WERI-Rb-1 (cell line): ENCODE measurements around the gene ANKRD33B.
"Not testable (repeated sequence)": the region's sequence is repeated elsewhere in the genome, so short reads cannot be mapped to it uniquely, and the experiment has no call there.

ENCODE experiments used
- DNase-seq: peaks from one replicate; pipeline ENCODE4 v3.0.0-alpha.2; 2020
- H3K27ac ChIP-seq: fragments of 250-450 bp; sonication (Bioruptor Pico); 2 replicates; pipeline ENCODE4 v1.5.1; 2020; ENCODE audit warnings: mild to moderate bottlenecking, moderate library complexity
- H3K27me3 ChIP-seq: fragments of 250-450 bp; sonication (Bioruptor Pico); 2 replicates; pipeline ENCODE4 v1.5.1; 2021; ENCODE audit warnings: mild to moderate bottlenecking, low read depth, moderate library complexity; ENCODE audit not compliant: insufficient read depth, severe bottlenecking
- H3K36me3 ChIP-seq: fragments of 250-450 bp; sonication (Bioruptor Pico); 2 replicates; pipeline ENCODE4 v1.5.1; 2020; ENCODE audit warnings: mild to moderate bottlenecking, moderate library complexity
- H3K4me3 ChIP-seq: 2 replicates; pipeline ENCODE4 v1.5.1; 2011; ENCODE audit warnings: low read depth, mild to moderate bottlenecking, control low read depth, low read length
- H3K9me3 ChIP-seq: fragments of 250-450 bp; sonication (Bioruptor Pico); 2 replicates; pipeline ENCODE4 v1.5.1; 2021; ENCODE audit warnings: mild to moderate bottlenecking, moderate library complexity; ENCODE audit not compliant: severe bottlenecking
- CTCF ChIP-seq: IDR thresholded peaks from 2 replicates; pipeline ENCODE4 v1.5.1; 2011; ENCODE audit warnings: low read depth, mild to moderate bottlenecking, control low read depth, inconsistent platforms, low read length

ANKRD33B gene

GRCh38 chr5:10600626-10601245, 36.9 kb downstream of the ANKRD33B start:
- H3K27ac ChIP-seq, result no peak overlapping the region

GRCh38 chr5:10601246-10602030, 37.6 kb downstream of the ANKRD33B start:
- Histone ChIP-seq H3K27ac (no peak overlapping the region), H3K9me3 (no peaks in the 10 kb centered on the region), H3K27me3 (no peaks in the 10 kb centered on the region), H3K4me3 (no peak overlapping the region), H3K36me3 (peaks cover 27% of the 10 kb centered on the region)
- TF ChIP-seq CTCF, result no peak
- DNase-seq, result no peak

More at GRCh38 chr5:10600626-10601245, 36.9 kb downstream of the ANKRD33B start:
- Histone ChIP-seq H3K4me3 (no peak overlapping the region), H3K27me3 (no peaks in the 10 kb centered on the region), H3K36me3 (peaks cover 34% of the 10 kb centered on the region), H3K9me3 (no peaks in the 10 kb centered on the region)
- TF ChIP-seq CTCF, result no peak
- no peak for DNase-seq

GRCh38 chr5:10602031-10602806, 38.3 kb downstream of the ANKRD33B start:
- Histone ChIP-seq H3K9me3 (no peaks in the 10 kb centered on the region), H3K27me3 (no peaks in the 10 kb centered on the region), H3K4me3 (no peak overlapping the region), H3K27ac (no peak overlapping the region), H3K36me3 (peaks cover 19% of the 10 kb centered on the region)
- no peak for DNase-seq
- no peak for TF ChIP-seq CTCF

GRCh38 chr5:10604975-10605374, 41.1 kb downstream of the ANKRD33B start:
- Histone ChIP-seq H3K27me3 (no peaks in the 10 kb centered on the region), H3K27ac (no peak overlapping the region), H3K9me3 (no peaks in the 10 kb centered on the region), H3K36me3 (peaks cover 23% of the 10 kb centered on the region), H3K4me3 (no peak overlapping the region)
- no peak for TF ChIP-seq CTCF
- no peak for DNase-seq

- not testable (repeated sequence) for H3K9me3 ChIP-seq, H3K4me3 ChIP-seq, H3K27me3 ChIP-seq, DNase-seq
- peak overlapping the region; percentile 63 for H3K27ac ChIP-seq
- peaks cover 18% of the 10 kb centered on the region for H3K36me3 ChIP-seq
Measured at GRCh38 chr5:10606632-10607022, 42.8 kb downstream of the ANKRD33B start.
